ENCODE results near the gene ZDHHC14.
"Not testable (repeated sequence)": the region's sequence is repeated elsewhere in the genome, so short reads cannot be mapped to it uniquely, and the experiment has no call there.

Gene ZDHHC14

DNA sequence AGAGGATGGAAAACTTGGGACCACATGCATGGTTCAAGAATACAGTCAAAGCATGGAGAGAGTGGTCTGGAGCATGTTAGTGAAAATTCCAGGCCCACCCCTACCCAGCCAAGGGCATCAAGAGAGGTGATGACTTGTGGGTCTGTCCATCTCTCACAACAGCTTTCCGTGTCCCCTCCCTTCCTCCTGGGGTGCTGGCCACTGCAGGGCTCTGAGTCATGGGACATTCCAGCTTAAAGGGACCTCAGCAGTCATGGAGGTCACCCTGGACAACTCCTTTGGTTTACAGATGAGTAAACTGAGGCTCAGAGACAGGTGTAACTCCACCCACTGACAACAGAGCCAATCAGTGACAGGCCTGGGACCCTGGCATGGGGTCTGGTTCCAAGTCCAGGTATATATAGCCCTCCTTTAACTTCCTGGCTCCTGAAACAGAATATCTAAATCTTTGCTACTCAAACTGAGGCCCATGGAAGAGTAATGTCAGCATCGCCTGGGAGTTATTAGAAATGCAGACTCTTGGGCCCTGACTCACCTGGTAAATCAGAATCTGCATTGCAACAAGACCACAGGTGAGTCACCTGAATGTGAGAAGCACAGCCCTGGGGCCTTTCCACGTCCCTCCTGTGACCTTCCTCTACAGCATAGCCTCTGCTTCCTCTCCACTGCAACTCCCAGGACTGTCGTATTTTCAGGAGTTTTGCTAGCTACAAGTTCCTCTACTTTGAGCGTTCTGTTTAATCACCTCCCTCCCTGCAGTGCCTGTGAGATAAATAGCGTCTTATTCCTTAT is 170.2 kb downstream of the ZDHHC14 start:
- DNase-seq (ENCODE audit: low read depth, low spot score) = no peak

DNA sequence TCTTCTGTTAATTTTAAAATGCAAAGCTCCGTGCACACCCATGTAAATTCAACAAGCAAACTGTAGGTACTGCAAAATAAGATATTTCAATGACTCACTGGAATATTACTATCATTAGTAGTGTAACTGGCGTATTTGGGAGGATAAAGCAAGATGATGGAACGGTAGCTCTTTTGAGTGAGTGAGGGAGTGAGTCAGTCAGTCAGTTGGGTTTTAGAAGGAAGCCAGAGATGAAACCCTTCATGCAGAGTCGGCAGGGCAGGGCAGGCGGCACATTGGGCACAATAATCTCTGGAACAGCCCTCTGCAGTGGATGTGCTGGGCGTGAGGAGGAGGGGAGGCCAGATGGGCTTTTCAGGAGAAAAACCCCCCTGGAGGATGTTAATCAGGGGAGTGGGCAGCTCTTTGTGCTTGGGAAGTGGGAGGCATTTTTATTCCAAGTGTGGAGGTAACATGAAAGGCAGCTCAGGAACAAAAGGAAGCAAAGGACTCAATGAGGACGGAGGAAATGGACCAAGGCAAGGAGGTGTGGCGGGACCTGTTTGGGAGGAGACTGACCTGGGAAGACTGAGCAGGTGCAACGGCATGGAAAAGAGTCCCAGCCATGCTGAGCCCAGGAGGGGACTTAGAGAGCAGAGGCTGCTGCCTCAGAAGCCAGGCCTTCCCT is 171.2 kb downstream of the ZDHHC14 start:
- no peak for DNase-seq (ENCODE audit: low read depth, low spot score)

DNA sequence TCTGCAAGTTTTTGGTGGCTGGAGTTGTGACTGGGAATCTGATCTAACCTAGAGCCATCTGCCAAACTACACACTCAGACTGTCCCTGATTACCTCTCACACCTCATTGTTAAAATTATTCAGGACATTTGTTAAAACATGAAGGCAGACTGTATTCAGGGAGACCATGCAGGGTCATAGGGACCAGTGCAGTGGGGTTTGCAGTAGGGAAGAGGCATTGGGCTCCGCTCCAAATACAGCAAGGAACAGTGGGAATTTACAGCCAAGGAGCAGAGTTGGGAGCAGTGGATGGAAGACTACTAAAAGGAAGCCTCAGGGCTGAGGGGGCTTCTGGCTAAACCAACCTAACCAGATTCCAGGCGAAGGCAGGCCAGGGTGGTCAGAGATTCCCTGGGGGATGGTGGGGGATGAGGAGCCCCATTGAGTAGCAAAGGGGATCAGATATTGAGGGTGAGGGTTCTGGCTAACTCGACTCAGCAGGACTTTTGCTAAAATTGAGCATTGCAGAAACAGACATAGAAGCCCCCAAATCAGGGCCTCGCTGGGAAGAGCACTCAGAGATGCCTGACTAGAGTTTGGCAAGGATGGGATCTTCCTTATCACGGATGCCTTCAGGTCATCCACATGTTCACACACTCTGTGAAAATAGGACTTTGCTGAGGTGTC is 172.0 kb downstream of the ZDHHC14 start:
- no peak for DNase-seq (ENCODE audit: low read depth, low spot score)

DNA sequence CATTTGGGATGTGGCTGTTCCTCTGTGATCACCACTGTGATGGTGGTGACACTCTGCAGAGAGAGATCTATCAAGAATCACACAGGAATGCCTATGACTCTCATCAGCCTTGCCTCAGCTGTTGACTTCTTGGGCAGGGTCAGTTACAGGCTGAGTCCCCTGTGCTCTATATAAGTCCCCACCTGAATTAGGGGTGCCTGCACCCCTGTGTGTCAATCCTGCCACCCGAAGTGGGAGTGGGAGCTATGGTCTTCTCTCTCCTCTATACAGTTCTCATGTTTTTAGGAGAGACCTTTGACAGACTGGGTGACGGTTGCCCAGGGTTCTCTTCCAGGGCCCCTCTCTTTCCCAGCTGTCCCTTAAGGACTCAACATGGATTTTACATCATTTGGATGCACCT is 173.8 kb downstream of the ZDHHC14 start:
- no peak for DNase-seq (ENCODE audit: low read depth, low spot score)

DNA sequence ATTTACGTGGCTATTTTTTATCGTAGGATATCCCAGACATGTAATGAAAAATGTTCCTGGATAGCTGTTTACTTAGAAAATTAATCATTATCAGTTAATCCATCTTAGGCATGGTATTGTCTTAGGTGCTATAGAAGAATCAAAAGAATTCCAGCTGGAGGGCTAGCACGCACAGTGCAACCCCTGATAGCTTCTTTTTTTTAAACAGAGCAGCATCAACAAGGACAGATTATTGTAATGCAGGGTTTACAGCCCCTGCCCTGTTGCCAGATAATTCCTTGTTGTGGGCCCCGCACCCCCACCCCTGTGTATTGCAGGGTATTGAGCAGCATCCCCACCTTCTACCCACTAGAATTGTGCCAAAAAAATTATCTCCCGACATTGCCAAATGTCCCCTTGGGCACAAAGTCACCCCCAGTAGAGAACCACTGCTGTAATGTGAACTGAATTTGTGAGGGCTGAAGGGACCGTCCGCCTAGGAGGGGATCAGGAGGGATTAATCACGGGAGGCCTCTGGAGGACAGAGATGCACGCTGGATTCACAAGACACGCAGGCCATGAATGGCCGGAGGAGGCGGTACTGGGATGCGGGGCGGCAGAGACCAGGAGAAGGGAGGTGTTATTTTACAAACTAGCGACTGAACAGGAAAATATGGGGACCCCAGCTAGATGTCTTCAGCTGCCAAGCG is 174.6 kb downstream of the ZDHHC14 start:
- DNase-seq (ENCODE audit: low read depth, low spot score) = no peak

DNA sequence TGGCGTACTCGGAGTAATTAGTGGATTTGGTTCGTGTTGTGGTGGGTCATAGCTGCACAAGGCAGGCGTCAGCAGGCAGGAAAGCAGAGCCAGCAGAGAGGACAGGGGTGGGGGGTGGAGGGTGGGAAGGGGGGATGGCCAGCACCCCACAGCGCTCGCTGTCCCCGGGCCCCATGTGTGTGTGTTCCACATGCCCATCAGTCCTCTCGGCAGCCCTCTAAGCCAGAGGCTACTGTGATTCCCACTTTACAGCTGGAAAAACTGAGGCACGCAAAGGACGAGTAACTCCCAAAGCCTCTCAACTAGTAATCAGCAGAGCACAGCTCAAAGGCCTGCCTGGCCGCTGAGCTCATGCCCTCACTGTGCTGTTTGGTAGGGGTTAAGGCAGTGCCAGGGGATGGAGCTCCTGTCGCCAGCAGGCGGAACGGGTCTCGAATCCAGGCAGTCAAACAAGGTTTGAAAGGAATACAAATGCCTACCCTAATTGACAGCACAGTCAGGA is 175.2 kb downstream of the ZDHHC14 start:
- no peak for DNase-seq (ENCODE audit: low read depth, low spot score)

DNA sequence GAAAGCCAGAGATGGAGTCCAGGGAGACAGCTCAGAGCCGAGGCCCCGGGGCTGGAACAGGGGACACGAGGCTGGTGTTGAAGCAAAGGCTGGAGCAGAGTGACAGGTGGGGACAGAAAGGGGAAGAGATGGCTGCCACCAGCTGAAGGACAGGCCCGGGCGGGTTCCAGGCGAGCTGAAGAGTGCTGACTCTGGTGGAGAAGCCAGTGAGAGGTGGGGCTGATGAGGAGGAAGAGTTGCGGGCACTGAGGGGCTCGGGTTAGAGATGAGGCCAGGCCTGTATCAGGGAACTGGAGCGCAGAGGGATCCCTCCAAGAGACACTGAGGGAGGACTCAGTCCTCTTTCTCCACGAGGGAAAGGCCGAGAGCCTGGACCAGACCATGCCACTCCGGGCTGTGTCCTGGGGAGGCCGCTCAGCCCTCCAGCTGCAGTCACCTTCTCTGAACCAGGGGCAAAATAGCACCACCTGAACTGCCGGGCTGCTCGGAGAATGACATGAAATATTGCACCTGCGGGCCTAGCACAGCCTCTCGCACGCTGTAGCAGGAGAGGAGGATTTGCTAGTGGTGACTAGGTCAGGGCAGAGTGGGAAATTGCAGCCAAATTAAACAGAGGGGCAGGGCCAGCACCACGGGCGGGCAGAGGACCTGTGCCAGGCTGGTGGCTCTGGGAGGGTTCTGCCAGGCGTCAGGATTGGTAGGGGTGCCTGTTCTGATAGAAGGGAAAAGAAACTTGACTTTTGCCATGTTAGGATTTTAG is 175.9 kb downstream of the ZDHHC14 start:
- no peak for DNase-seq (ENCODE audit: low read depth, low spot score)

DNA sequence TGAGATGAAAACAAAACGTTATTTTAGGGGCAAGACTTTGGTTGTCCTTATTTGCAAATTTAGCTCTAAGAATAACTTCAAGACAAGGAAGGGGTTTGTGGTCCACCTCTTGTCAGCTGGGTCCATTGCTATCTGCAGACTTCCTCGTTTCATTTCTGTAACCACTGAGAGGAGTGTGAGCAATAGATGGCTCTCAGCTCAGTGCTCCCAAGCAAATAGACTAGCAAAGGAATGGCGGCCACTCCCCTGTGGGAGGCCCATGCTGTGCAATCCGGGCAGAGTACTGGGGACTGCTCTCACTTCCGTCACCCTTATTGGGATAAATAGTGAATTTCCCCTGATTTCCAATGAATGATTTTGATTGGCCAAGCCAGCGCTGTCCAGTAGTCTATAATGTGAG is 176.6 kb downstream of the ZDHHC14 start:
- DNase-seq (ENCODE audit: low read depth, low spot score) = no peak

DNA sequence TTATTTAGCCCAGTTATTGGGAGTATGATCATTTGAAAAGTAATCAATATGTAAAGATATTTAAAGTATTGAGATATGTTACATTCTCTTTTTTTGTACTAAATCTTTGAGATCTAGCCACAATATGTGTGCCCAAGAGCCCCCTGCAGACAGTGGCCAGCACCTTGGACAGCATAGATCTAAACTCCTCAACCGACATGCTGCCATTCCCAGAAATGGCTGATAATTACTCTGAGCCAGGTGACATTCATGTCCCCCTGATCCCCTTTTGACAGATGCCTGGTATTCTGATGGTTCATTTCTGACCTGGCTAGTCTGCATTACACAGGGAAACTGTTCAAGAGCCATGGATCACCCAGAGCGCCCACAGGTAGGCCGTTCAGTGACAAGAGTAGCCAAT is 177.1 kb downstream of the ZDHHC14 start:
- DNase-seq (ENCODE audit: low read depth, low spot score) = no peak

DNA sequence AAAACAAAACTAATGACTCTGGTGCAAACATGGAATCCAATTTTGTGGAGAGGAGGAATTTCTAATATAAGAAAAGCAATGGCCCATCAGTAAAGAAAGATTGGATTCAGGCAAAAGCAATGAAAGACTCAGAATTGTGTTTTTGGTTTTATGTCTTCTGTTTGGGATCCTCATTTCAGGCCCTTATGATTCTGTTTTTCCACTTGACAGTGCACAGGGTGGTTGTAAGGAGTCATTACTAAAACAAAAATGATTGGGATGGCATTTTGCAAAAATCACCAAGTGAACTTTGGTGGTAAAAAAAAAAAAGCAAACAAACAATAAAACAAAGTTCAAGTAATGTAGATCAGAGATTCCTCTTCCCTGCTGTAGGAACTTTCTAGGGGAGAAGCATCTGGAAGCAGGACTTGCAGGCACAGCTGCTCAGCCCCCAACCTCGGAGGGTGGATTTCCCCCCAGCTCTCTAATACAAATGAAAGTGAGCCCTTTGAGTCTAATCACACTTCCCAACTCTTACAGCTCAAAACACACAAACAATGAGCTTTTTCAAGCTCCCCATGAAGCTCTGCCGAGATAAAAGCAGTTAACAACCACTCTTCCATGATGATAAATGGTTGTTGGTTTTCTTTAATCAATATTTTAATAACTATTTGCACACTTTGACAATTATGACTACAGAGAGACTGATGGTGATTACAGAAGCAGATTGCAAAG is 177.7 kb downstream of the ZDHHC14 start:
- no peak for DNase-seq (ENCODE audit: low read depth, low spot score)

DNA sequence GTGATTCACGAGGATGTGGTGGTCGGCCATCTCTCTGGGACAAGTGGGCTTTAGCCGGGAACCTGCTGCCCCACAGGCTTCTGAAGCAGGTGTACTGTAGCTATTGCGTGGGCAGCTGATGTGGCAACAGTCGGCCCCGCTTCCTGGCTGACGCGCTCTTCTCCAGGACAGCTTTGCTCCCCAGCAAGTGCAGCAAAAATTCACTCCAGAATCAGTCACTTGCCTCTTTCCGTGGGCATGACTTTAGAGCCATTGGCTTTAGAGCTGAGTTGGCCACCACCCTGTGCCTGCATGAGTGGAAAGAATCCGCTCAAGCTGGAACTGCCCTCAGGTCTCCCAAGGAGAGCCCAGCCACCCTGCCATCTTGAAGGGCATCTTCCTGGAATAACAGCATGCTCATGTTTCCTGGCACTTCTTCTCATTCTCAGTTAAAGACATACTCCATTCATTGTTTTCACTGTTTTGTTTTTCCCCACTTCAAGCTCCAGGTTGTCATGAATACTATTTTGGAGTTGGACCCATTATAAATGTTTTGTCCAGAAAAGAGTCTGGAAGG is 178.3 kb downstream of the ZDHHC14 start:
- DNase-seq (ENCODE audit: low read depth, low spot score) = no peak

DNA sequence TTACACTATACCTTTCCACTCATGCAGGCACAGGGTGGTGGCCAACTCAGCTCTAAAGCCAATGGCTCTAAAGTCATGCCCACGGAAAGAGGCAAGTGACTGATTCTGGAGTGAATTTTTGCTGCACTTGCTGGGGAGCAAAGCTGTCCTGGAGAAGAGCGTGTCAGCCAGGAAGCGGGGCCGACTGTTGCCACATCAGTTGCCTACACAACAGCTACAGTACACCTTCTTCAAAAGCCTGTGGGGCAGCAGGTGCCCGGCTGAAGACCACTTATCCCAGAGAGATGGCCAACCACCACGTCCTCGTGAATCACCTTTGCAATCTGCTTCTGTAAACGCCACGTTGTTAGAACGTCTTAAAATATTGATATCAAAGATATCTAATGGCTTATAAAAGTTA is 179.1 kb downstream of the ZDHHC14 start:
- not testable (repeated sequence) for DNase-seq (ENCODE audit: low read depth, low spot score)

DNA sequence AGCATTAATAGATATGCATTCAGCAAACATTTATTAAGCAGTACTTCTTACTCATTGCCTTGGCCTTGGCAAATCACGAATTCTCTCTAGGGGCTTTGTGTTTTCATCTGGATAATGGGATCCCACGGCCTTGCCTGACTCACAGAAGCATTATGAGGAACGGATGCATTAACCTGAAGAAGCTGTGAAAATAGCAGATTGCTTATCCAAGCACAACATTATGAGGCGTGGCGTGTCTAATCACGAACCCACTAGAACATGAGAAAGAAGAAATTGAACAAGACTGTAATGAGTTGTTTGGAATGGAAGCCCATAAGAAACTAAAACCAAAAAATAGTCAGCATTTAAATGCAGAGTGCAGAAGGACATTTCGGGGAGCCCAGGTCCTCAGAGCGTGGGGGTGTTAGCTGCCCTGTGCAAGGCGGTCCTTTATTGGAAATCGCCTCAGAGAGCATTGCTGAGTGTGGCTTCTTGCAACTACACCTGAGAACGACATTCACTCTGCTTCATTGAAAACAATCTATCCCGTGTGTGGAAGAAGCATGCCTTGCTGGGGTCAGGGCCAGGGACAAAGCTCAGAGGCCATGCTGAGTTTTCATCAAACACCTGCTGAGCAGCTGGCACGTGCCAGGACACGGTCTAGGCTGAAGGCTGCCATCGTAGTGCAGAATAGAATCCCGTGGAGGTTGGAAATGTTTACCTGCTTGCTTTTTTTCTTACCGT is 179.9 kb downstream of the ZDHHC14 start:
- no peak for DNase-seq (ENCODE audit: low read depth, low spot score)

DNA sequence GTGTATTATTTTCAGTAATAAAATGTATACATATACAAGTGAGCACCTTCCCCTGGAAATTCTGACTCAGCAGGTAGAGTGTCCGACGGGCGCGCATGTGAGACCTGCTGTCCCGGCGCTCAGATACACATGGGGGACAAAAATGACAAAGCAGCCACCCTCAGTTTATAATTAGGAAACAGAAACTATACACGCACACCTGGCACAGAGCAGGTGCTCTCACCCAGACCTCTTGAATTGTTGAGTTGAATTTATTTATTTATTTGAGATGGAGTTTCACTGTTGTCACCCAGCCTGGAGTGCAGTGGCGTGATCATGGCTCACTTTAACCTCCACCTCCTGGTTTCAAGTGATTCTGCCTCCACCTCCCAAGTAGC is 180.4 kb downstream of the ZDHHC14 start:
- DNase-seq (ENCODE audit: low read depth, low spot score) = no peak

DNA sequence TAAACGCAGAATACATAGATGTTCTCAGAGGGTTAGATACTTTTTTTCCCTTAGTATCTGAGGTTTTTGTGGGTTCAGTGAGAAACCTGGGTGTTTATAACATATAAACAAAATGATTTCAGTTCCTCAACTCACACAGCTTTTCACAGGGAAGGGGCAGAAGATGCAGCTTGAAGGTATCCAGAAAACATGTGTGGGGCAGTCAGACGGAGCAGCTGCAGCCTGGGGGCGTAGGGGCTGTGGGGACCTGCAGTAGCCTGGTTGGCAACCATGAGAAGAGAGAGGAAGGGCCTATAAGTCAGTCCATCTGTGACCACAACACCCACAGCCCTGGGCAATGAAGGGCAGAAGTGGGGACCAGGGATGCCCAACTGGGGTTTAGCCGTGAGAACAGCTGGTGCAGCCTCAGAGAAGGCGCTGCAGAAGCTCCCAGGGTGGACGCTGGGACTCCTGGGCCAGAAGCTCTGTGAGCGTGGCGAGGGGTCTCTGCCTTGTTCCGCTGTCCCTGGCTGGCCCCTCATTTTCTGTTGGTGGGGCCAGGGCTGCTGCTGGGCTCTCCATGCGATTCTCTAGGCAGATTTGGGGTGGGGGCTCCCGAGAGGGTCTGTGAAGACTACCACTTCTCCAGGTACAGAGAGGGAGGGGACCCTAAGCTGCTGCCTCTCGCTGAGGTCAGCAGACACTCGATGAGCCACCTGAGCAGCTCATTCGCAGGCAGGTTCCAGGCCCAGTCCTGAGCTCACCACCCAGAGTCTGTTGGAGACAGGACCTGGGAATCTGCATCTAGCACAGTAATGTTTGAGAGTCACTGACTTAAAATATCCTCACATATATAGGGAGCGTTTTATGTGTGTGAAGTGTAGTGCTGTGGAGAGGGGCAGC is 181.2 kb downstream of the ZDHHC14 start:
- DNase-seq (ENCODE audit: low read depth, low spot score) = no peak

DNA sequence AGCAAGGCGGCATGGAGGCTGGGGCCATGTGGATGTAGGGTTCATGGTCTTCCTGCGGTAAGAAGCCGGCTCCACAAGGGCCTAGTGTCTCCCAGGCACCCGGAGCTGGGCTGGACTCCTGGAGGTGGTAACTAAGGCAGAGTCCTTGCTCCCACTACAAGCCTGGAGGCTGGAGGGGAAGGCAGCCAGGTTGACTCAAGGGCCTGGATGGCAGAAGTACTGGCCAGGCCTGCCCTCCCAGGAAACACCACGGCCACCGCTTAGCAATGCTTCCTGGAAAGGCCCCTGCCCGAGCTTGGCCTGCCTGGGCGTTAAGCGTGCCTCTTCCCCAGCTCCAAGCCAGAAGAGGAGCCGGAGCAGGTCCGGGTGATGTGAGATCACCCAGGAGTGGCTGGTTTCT is 182.0 kb downstream of the ZDHHC14 start:
- DNase-seq (ENCODE audit: low read depth, low spot score) = no peak

DNA sequence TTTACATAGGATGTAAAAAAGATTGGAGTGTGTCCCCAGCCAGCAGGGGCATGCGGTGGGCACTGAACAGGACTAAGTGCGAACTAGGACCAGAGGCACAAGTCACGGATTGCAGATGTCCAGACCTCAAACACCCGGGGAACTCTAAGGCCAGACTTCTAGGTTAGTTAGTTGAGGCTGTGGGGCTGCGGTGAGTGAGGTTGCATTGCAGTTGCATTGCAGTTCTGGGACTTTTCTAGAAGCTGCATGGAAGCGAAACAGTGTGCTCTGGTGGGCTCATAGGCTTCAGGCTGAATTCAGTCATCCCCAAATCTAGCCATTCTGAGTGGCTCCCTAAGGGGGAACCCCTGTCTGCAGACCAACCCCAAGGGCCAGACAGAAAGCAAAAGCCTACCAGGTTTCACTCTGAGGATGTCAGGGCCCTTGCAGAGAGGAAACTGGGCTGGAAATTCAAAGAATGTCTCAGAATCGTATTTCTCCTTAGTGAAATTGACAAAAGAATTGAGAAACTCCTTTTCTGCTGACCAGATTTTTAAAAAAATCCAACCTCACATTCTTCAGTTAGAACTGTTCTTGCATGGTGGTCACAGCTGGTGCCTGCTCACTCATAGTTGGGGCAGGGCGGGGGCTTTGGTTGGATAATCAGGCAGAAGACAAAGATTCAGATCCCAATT is 182.8 kb downstream of the ZDHHC14 start:
- DNase-seq (ENCODE audit: low read depth, low spot score) = no peak

DNA sequence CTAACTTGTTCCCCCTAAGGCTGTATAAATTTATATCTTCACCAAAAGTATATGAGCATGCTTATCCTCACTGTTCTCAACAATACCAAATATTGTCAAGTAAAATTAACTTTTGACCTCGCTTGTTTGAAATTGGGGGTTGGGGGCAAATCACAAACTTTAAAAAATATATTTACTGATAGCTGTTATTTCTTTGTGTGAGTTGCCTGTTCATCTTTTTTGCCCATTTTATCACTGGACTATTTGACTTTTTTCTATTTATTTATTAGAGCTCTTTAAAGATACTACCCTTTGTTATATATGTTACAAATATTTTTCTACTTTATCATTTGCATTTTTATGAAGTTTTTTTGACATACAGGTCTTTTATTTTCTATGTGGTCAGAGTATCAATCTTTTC is 187.7 kb downstream of the ZDHHC14 start:
- DNase-seq (ENCODE audit: low read depth, low spot score) = no peak

Data from brain pericyte (primary cell).